Immature natural killer cell (primary cell): ENCODE measurements around the gene LRP1B. TPM values are rescaled to one million over a fixed set of nuclear protein-coding genes. Genes with fewer than 3 reads are reported as not detected.
"Not testable (repeated sequence)": the region's sequence is repeated elsewhere in the genome, so short reads cannot be mapped to it uniquely, and the experiment has no call there.

Experiments
- DNase-seq, 3 donors: peaks; one replicate each; pipeline ENCODE4 v3.0.0; 2022; ENCODE audit warnings: mixed read lengths in 1 of 3
- H3K27ac Mint-ChIP-seq, 6 donors: one replicate each; pipeline ENCODE4 v1.8.0; 2020; ENCODE audit warnings: mixed read lengths in 6 of 6, mild to moderate bottlenecking in 5 of 6, inconsistent platforms in 4 of 6, moderate library complexity in 3 of 6
- H3K27me3 Mint-ChIP-seq, 3 donors: one replicate each; pipeline ENCODE4 v1.8.0; 2020 to 2021; ENCODE audit warnings: low read depth in 3 of 3, mild to moderate bottlenecking in 3 of 3, mixed read lengths in 3 of 3, moderate library complexity in 3 of 3, inconsistent platforms in 1 of 3
- H3K36me3 Mint-ChIP-seq, 3 donors: one replicate each; pipeline ENCODE4 v1.8.0; 2020; ENCODE audit warnings: mixed read lengths in 3 of 3, inconsistent platforms in 2 of 3, mild to moderate bottlenecking in 2 of 3
- H3K4me1 Mint-ChIP-seq, 2 donors: one replicate each; pipeline ENCODE4 v1.8.0; 2020; ENCODE audit warnings: inconsistent platforms in 2 of 2, mild to moderate bottlenecking in 2 of 2, mixed read lengths in 2 of 2, moderate library complexity in 1 of 2
- H3K4me3 Mint-ChIP-seq, 5 donors: one replicate each; pipeline ENCODE4 v1.8.0; 2020; ENCODE audit warnings: mild to moderate bottlenecking in 5 of 5, mixed read lengths in 5 of 5, inconsistent platforms in 3 of 5, moderate library complexity in 3 of 5
- H3K9me3 Mint-ChIP-seq, 6 donors: one replicate each; pipeline ENCODE4 v1.8.0; 2020; ENCODE audit warnings: mild to moderate bottlenecking in 6 of 6, mixed read lengths in 6 of 6, inconsistent platforms in 4 of 6, moderate library complexity in 3 of 6
- polyA plus RNA-seq, 3 donors: library from polyadenylated mRNA; unstranded; fragments of 300-500 nt; fragmentation: Illumina TruSeq; gene quantifications; one replicate each; pipeline ENCODE4 v1.2.3, GENCODE V29; 2021

Gene LRP1B
- polyA plus RNA-seq, 3 donors from 2014 or later = not detected

DNA sequence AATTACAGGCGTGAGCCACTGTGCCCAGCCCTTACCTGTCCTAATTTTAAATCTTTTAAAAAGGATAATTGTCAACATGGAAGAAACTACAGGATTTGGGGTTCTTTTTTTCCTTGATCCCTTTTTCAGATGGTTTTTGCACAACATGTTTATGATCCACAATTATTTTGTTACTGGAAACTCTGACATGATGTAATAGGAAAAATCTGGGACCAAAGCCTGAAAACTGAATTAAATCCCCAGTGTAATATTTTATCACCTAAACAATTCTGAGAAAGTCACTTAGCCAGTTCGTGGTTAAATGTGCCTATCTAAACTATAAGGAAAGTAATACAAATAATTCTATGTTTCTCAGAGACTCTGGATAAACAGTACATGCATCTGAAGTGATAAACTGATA, 1649.7 kb downstream of the LRP1B start:
- no peak overlapping the region for H3K4me3 Mint-ChIP-seq
- DNase-seq = no peak
- H3K36me3 Mint-ChIP-seq = no peaks in the 10 kb centered on the region
- H3K27me3 Mint-ChIP-seq = no peaks in the 10 kb centered on the region
- no peaks in the 10 kb centered on the region for H3K4me1 Mint-ChIP-seq
- H3K9me3 Mint-ChIP-seq = peaks cover 4 to 20% (median 12%) of the 10 kb centered on the region in 6 donors
- no peak overlapping the region for H3K27ac Mint-ChIP-seq

DNA sequence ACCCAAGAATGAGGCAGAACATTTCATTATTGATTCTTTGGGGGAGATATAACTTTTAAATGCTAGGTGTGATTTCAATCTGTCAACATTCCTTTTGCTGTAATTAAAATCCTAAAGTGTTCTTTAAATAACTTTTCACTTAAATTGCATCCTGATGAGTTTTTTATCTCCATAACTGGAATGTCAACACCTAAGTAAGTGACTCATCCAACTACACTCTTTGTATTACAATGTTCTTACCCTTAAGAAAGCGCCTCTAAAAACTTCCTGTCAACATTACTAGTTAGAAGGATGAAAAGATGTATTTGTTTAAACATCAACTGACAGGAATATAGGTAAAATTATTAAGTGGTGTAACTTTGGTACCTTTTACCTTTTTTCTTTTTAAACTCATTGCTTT, 1657.0 kb downstream of the LRP1B start:
- Mint-ChIP-seq H3K4me1 (no peaks in the 10 kb centered on the region), H3K27me3 (peaks cover 0 to 3% (median 0%) of the 10 kb centered on the region in 3 donors), H3K4me3 (no peak overlapping the region), H3K27ac (no peak overlapping the region), H3K9me3 (peaks cover 0 to 20% (median 6%) of the 10 kb centered on the region in 6 donors), H3K36me3 (no peaks in the 10 kb centered on the region)
- DNase-seq = no peak

DNA sequence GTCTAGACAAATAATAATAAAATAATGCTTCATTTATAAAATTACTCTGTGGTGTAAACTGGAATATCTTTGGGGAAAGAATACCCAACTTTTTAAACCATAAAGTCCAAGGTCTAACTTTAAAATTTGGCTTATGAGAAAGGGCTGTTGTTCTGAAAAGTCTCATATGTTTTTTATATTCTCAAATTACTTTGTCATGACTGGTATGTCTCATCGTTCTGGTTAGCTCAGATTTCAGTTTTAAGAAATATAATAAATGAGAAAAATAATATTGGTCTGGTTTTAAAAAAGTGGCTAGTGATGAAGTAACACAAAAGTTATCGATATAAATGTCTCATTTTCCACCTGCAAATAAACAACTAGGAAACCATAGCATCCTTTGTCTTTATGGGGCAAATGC, 1658.1 kb downstream of the LRP1B start:
- DNase-seq = no peak
- Mint-ChIP-seq H3K27ac (no peak overlapping the region), H3K9me3 (peaks cover 0 to 25% (median 8%) of the 10 kb centered on the region in 6 donors), H3K4me1 (no peaks in the 10 kb centered on the region), H3K27me3 (peaks cover 0 to 3% (median 0%) of the 10 kb centered on the region in 3 donors), H3K36me3 (no peaks in the 10 kb centered on the region), H3K4me3 (no peak overlapping the region)

DNA sequence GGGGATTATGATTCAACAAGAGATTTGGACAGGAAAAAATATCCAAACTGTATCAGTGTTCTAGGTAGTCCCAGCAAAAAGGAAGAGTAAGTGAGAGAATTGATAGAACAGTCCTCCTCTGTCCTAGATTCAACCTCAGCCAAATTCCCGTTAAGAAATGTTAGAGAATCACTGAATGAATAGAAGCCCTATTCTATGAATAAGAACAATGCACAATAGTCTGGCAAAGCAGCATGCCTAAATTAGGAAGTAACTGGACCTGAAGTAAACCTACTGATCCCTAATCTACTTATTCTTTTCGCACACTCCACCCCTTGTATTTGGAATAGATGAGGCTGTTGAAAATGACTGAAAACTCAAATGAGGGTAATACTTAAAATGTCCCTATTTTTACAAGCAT, 1665.5 kb downstream of the LRP1B start:
- no peaks in the 10 kb centered on the region for H3K4me1 Mint-ChIP-seq
- no peak for DNase-seq
- peaks cover 0 to 3% (median 2%) of the 10 kb centered on the region in 3 donors for H3K27me3 Mint-ChIP-seq
- no peaks in the 10 kb centered on the region for H3K36me3 Mint-ChIP-seq
- no peak overlapping the region for H3K27ac Mint-ChIP-seq
- no peak overlapping the region for H3K4me3 Mint-ChIP-seq
- H3K9me3 Mint-ChIP-seq = peaks cover 4 to 43% (median 25%) of the 10 kb centered on the region in 6 donors

DNA sequence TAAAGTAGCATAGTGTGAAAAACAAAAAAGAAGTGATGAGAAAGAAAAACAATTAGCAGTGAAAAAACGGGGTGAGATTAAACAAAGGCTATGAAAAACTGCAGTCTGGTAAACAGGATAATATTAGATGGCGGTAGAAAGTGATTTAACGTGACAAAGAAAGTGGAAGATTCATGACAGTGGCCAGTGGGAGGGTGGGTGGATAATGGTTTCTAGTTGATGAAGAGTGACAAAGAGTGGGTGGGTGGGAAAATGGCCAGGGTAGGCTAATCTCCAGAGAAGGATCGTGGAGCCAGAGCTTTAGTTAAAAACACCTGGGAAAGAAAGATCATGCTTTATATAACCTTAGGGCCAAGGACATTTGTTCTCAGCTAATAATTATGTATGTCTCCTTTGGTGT, 1667.8 kb downstream of the LRP1B start:
- DNase-seq = no peak
- no peaks in the 10 kb centered on the region for H3K4me1 Mint-ChIP-seq
- H3K27me3 Mint-ChIP-seq = peaks cover 0 to 2% (median 0%) of the 10 kb centered on the region in 3 donors
- H3K36me3 Mint-ChIP-seq = no peaks in the 10 kb centered on the region
- H3K9me3 Mint-ChIP-seq = peaks cover 4 to 43% (median 23%) of the 10 kb centered on the region in 6 donors
- no peak overlapping the region for H3K4me3 Mint-ChIP-seq
- no peak overlapping the region for H3K27ac Mint-ChIP-seq

DNA sequence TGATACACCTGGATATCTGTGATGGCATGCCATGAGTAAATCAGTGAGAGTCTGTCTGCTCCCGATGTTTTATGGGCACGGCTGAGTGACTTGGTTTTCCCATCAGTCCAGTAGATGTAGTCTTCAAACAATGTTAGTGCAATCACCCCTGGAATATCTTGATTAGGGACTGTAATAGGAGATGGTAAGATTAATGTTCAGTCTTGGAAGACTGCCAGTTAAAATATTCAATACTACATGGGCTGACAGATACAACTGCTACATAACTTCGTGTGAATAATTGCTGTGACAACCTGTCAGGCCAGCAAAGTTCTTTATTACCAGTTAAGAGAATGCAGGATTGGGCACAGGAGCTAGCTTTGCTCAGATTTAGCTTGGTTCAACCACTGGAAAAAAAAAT, 1673.3 kb downstream of the LRP1B start:
- H3K27me3 Mint-ChIP-seq = no peaks in the 10 kb centered on the region
- H3K4me1 Mint-ChIP-seq = no peaks in the 10 kb centered on the region
- H3K27ac Mint-ChIP-seq = no peak overlapping the region
- no peak overlapping the region for H3K4me3 Mint-ChIP-seq
- no peaks in the 10 kb centered on the region for H3K36me3 Mint-ChIP-seq
- no peak for DNase-seq
- peaks cover 4 to 24% (median 10%) of the 10 kb centered on the region in 6 donors for H3K9me3 Mint-ChIP-seq

DNA sequence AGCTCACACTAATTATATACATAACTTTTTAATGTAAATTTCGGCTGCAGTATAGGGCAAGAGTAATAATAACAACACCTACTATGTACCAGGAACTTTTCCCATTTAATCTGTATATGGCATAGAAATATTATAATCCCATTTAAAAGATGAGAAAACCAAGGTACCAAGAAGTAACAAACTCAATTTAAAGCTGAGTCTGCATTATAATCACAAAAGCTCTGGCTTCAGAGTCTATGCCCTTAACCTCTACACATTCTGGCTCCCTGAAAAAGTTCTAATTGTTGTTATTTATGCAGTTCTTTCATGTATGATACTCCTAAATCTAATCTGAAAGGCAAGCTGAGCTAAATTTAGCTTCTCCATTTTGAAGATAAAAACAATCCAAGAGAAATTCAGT, 1675.5 kb downstream of the LRP1B start:
- H3K36me3 Mint-ChIP-seq = no peaks in the 10 kb centered on the region
- no peak overlapping the region for H3K4me3 Mint-ChIP-seq
- no peak overlapping the region for H3K27ac Mint-ChIP-seq
- H3K4me1 Mint-ChIP-seq = no peaks in the 10 kb centered on the region
- DNase-seq = no peak
- peaks cover 2 to 31% (median 9%) of the 10 kb centered on the region in 6 donors for H3K9me3 Mint-ChIP-seq
- H3K27me3 Mint-ChIP-seq = no peaks in the 10 kb centered on the region

DNA sequence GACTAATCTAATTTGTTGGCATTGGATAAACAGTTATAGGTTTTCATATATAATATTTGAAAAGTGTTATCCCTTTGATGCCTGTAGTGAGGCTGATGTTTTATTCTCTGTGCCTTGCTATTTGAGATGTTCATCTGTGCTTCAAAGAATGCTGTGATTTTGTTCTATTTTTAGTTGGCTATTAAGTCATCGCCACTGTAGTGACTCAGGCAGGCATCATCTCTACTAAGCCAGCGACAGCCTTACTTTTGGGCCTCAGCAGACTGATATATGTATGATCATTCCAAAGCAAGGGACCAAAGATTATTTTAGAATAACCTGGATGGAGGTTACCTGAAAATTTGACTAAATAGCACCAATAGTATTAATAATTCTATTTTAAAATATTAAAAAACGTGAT, 1676.1 kb downstream of the LRP1B start:
- Mint-ChIP-seq H3K4me1 (no peaks in the 10 kb centered on the region), H3K27ac (no peak overlapping the region), H3K9me3 (peaks cover 2 to 31% (median 12%) of the 10 kb centered on the region in 6 donors), H3K4me3 (no peak overlapping the region), H3K36me3 (no peaks in the 10 kb centered on the region), H3K27me3 (no peaks in the 10 kb centered on the region)
- DNase-seq = no peak

DNA sequence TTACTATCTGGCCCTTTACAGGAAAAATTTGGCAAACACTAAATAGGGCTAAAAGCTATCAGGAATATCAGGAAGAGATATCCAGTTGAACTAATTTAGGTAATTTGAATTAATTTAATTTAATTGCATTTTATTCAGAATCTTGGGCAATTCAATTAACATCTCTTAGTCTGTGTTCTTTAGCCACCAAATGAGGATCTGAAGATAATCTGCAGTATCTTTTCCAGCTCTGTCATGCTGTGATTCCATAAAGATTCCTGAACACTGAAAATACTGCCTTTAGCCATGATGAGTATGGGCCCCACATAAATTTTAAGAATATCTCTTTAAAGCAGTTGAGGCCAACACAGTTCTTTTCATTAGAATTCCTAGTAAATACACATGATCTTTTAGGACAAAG, 1679.5 kb downstream of the LRP1B start:
- DNase-seq = no peak
- H3K36me3 Mint-ChIP-seq = no peaks in the 10 kb centered on the region
- H3K9me3 Mint-ChIP-seq = peaks cover 2 to 24% (median 13%) of the 10 kb centered on the region in 6 donors
- no peak overlapping the region for H3K27ac Mint-ChIP-seq
- no peaks in the 10 kb centered on the region for H3K4me1 Mint-ChIP-seq
- H3K27me3 Mint-ChIP-seq = no peaks in the 10 kb centered on the region
- no peak overlapping the region for H3K4me3 Mint-ChIP-seq

DNA sequence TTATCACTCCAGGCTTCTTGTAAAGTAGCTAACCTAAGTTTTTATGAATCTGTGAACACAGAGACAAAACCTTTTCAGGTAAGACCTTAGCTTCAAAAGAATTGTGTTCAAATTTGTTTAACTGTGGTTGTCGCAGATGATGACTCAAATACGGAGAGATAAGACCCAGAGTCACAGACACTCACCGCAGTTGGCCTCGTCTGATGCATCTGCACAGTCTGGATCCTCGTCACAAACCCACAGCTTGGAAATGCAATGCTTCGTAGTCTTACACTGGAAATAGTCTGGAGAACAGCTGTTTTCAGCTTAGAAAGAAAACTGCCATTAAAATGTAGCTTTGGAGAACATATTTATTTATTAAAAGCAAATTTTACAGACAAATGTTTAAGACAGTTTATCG, 1688.5 kb downstream of the LRP1B start:
- no peaks in the 10 kb centered on the region for H3K4me1 Mint-ChIP-seq
- DNase-seq = no peak
- peaks cover 0 to 4% (median 0%) of the 10 kb centered on the region in 3 donors for H3K36me3 Mint-ChIP-seq
- H3K27me3 Mint-ChIP-seq = no peaks in the 10 kb centered on the region
- H3K9me3 Mint-ChIP-seq = peaks cover 5 to 25% (median 11%) of the 10 kb centered on the region in 6 donors
- no peak overlapping the region for H3K27ac Mint-ChIP-seq
- H3K4me3 Mint-ChIP-seq = no peak overlapping the region

DNA sequence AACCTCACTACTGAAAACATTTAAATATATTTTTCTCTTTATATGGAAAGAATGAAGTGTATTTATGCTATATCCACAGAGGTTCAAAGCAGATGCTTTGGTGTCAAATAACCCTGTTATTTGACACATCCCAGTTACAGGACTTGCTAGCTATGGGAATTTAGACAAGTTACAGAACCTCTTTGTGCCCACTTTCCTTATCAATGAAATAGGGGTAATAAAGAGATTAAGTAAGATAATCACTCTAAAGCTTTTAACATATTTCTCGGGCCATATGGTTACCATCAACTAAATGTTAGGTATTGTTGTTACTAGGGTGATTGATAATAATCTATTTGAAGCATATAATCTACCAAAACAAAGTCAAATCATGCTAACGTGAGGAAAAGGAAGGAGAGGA, 1690.0 kb downstream of the LRP1B start:
- H3K27ac Mint-ChIP-seq = no peak overlapping the region
- no peaks in the 10 kb centered on the region for H3K4me1 Mint-ChIP-seq
- no peaks in the 10 kb centered on the region for H3K27me3 Mint-ChIP-seq
- H3K9me3 Mint-ChIP-seq = peaks cover 5 to 28% (median 15%) of the 10 kb centered on the region in 6 donors
- DNase-seq = no peak
- no peak overlapping the region for H3K4me3 Mint-ChIP-seq
- H3K36me3 Mint-ChIP-seq = peaks cover 0 to 4% (median 0%) of the 10 kb centered on the region in 3 donors

DNA sequence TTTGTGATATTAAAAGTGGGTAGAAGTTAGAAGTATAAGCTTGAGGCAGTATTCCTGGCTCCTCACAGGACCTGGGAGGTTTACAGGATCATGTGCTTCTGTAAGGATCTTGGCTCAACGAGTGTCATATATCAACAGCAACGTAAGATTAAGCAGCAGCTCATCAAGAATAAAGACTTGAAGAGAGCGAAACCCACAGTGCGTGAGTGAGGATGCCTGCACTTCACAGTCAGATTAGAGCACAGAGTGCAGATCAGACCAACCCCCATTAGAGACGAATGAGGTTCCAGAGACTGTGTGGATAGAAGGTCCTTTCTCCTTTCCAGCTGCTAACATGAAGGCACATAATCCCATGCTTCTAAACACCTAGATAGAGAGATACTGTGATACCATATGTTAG, 1693.9 kb downstream of the LRP1B start:
- H3K4me3 Mint-ChIP-seq = no peak overlapping the region
- peaks cover 6 to 27% (median 18%) of the 10 kb centered on the region in 6 donors for H3K9me3 Mint-ChIP-seq
- no peak overlapping the region for H3K27ac Mint-ChIP-seq
- H3K4me1 Mint-ChIP-seq = no peaks in the 10 kb centered on the region
- H3K36me3 Mint-ChIP-seq = peaks cover 0 to 4% (median 0%) of the 10 kb centered on the region in 3 donors
- DNase-seq = no peak
- no peaks in the 10 kb centered on the region for H3K27me3 Mint-ChIP-seq

DNA sequence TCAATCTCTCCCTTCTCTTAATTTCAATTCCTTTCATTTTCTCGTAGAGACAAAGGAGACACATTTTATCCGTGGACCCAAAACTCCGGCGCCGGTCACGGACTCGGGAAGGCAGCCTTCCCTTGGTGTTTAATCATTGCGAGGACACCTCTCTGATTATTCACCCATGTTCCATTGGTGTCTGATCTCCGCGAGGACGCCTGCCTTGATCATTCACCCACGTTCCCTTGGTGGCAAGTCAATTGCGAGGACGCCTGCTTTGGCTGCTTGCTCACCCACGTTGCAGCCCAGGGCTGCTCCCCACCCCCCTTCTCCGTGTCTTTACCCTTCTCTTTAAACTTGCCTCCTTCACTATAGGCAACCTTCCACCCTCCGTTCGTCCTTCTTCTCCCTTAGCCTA, 1703.8 kb downstream of the LRP1B start:
- H3K9me3 Mint-ChIP-seq = peaks cover 11 to 29% (median 22%) of the 10 kb centered on the region in 6 donors
- H3K27ac Mint-ChIP-seq, H3K4me1 Mint-ChIP-seq, H3K4me3 Mint-ChIP-seq, H3K27me3 Mint-ChIP-seq, DNase-seq, H3K36me3 Mint-ChIP-seq: not testable (repeated sequence)

DNA sequence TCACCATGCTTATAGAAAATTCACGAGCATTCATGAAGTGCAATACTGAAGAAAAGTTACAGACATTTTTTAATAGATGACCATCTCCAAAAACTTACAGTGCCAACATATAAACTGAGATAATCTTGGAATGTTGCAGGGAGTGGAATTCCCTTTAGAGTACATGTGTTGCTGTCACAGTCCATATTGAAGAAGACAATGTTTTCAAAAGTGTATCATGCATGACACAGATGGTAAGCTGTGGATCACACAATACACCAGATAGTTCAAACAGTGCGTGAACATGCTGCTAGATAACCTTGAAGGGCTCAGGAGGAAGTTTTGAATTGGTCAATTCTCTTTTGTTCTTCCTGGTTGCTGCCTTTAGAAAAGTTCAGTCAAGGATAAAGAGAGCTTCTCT, 1706.3 kb downstream of the LRP1B start:
- H3K4me3 Mint-ChIP-seq = no peak overlapping the region
- peaks cover 4% of the 10 kb centered on the region in 3 donors for H3K36me3 Mint-ChIP-seq
- no peaks in the 10 kb centered on the region for H3K27me3 Mint-ChIP-seq
- peaks cover 11 to 39% (median 26%) of the 10 kb centered on the region in 6 donors for H3K9me3 Mint-ChIP-seq
- DNase-seq = no peak
- H3K27ac Mint-ChIP-seq = no peak overlapping the region
- H3K4me1 Mint-ChIP-seq = no peaks in the 10 kb centered on the region

DNA sequence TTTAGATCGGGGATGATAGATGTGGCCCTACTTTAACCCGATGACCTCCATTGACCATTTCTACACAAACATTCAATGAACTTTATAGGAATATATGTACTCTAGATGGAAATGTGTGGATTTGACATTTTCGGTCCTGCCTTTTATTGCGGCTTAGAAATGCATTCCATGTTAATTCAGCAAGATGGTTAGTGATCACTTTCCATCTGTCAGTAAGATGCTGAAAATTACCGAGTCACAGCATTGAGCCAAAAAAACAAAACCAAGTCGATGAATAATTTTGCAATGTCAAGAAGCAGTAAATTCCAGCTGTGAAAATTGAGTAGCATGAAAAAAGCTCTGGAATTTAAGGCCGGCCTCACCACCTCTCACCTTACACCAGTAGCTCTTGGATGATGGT, 1708.1 kb downstream of the LRP1B start:
- Mint-ChIP-seq H3K9me3 (peaks cover 10 to 48% (median 26%) of the 10 kb centered on the region in 6 donors), H3K4me3 (no peak overlapping the region), H3K27ac (no peak overlapping the region), H3K36me3 (peaks cover 4% of the 10 kb centered on the region in 3 donors), H3K27me3 (no peaks in the 10 kb centered on the region), H3K4me1 (no peaks in the 10 kb centered on the region)
- no peak for DNase-seq
